ENCODE data around the gene SAMD11. TPM values are rescaled to one million over a fixed set of nuclear protein-coding genes. Genes with fewer than 3 reads are reported as not detected.

SAMD11 gene
- total RNA-seq, 1 donor from 2014 or later: not detected

- ChIA-PET POLR2A (no interaction called here), CTCF (no interaction called here)
- ATAC-seq (ENCODE audit: low read depth) (no peak), DNase-seq (no peak)
- Mint-ChIP-seq H3K9me3 (no peaks in the 10 kb centered on the region), H3K36me3 (ENCODE audit: low read depth) (no peaks in the 10 kb centered on the region), H3K27ac (no peak overlapping the region), H3K4me1 (peaks cover 23% of the 10 kb centered on the region), H3K4me3 (peak overlapping the region; percentile 66), H3K27me3 (peaks cover 49% of the 10 kb centered on the region)
- intact Hi-C loops (cut with micrococcal nuclease): loop anchor here (5.0 kb wide), 1 partner anchor 42 kb away; the partner anchor contains the start of gene PLEKHN1
- TF ChIP-seq CTCF (IDR thresholded peaks at IDR 0.05): no peak
Observed at GRCh38 chr1:924656-925560, 1.2 kb downstream of the SAMD11 start.

- DNase-seq (no peak), ATAC-seq (ENCODE audit: low read depth) (no peak)
- Mint-ChIP-seq H3K9me3 (no peaks in the 10 kb centered on the region), H3K36me3 (ENCODE audit: low read depth) (no peaks in the 10 kb centered on the region), H3K27me3 (peaks cover 44% of the 10 kb centered on the region), H3K4me1 (peaks cover 18% of the 10 kb centered on the region), H3K27ac (no peak overlapping the region), H3K4me3 (peak overlapping the region; percentile 48)
- no peak for TF ChIP-seq CTCF (IDR thresholded peaks at IDR 0.05)
- ChIA-PET POLR2A (no interaction called here), CTCF (no interaction called here)
- intact Hi-C loops (cut with micrococcal nuclease): no loop called here
Observed at GRCh38 chr1:925561-926421, 2.1 kb downstream of the SAMD11 start.

- no peak for ATAC-seq (ENCODE audit: low read depth)
- Mint-ChIP-seq H3K4me3 (no peak overlapping the region), H3K27ac (no peak overlapping the region), H3K36me3 (ENCODE audit: low read depth) (no peaks in the 10 kb centered on the region), H3K27me3 (peaks cover 40% of the 10 kb centered on the region), H3K4me1 (peaks cover 11% of the 10 kb centered on the region), H3K9me3 (no peaks in the 10 kb centered on the region)
- no peak for DNase-seq
- CTCF ChIA-PET: no interaction called here
- intact Hi-C loops (cut with micrococcal nuclease): no loop called here
- TF ChIP-seq CTCF (IDR thresholded peaks at IDR 0.05): no peak
- POLR2A ChIA-PET: no interaction called here
Observed at GRCh38 chr1:927234-927633, 3.5 kb downstream of the SAMD11 start.

GRCh38 chr1:927748-928147, 4.0 kb downstream of the SAMD11 start:
- Mint-ChIP-seq H3K27ac (no peak overlapping the region), H3K36me3 (ENCODE audit: low read depth) (no peaks in the 10 kb centered on the region), H3K4me1 (peaks cover 11% of the 10 kb centered on the region), H3K27me3 (peaks cover 35% of the 10 kb centered on the region), H3K9me3 (no peaks in the 10 kb centered on the region), H3K4me3 (no peak overlapping the region)
- ATAC-seq (ENCODE audit: low read depth): no peak
- DNase-seq: no peak
- no peak for TF ChIP-seq CTCF (IDR thresholded peaks at IDR 0.05)
- intact Hi-C loops (cut with micrococcal nuclease): no loop called here
- ChIA-PET POLR2A (no interaction called here), CTCF (no interaction called here)
